SHP77 treated with DMSO at 0.1 percent for 48 hours (cell line): ENCODE data around the gene RET.

Experiments used
- DNase-seq: peaks from one replicate; lab custom pipeline; 2025; lab: John Stamatoyannopoulos, UW

RET gene

GRCh38 chr10:43076876-43077420 is at the start of gene RET:
RET (plus strand) TSS chr10:43077069; CDS start chr10:43077259, 190 bp downstream.
- DNase-seq: no peak

DNA sequence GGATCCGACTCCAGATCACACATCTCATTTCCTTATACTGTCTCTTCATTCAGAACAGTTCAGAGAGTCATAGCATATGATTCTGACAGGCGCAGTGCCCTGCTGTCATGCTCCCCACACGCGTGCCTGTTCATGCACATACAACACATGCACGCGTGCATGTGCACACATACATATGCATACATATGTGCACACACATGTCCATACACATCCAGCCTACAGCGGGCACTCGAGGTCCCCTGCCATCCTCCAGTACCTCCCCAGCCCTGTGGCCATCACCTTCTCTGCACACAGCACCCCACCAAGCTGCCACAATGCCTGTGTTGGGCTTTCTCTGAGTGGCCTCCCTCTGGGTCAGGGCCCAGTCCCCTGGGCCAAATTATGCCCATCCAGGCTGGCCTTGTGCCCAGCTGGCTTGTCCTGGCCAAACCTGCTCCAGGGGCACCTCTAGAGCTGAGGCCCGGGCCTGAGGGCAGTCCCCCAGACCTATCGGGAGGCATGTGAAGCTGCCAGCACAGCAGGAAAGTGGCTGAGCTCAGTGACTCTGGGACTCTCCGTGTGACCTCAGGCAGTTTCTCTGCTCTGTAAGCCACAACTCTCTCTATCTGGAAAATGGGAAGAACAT is 49.4 kb upstream of the RET start:
- DNase-seq: no peak

- no peak for DNase-seq
Observed at GRCh38 chr10:43028143-43028542, 48.7 kb upstream of the RET start.

GRCh38 chr10:43029043-43029442 is 47.8 kb upstream of the RET start:
- DNase-seq: no peak

DNA sequence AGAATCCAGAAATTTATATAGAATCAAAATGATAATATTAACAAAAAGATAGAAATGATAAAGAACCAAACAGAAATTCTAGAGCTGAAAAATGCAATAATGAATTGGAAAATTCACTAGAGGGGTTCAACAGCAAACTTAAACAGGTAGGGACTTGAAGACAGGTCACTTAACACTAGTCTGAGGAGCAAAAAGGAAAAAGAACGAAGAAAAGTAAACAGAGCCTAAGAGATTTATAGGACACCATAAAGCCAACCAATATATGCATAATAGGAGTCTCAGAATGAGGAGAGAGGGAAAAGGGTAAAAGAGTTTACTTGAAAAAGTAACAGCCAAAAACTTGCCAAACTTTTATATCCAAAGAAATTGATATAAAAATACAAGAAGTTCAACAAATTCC is 44.3 kb upstream of the RET start:
- DNase-seq: no peak

DNA sequence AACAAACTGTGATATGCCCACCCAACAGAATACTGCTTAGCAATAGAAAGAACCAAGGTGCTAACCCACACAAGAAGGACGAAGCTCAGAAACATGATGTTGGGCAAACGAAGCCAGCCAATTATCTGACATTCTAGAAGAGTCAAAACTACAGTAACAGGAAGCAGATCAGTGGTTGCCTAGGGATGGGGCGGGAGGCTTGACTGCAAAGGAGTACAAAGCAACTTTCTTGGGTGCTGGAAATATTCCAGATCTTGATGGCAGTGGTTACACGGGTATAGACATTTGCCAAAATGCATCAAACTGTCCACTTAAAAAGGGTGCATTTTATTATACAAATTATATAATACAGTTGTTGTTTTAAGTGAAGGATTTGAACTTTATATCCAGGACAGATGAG is 41.1 kb upstream of the RET start:
- DNase-seq: no peak

- no peak for DNase-seq
Observed at GRCh38 chr10:43036481-43037428, 40.1 kb upstream of the RET start.

DNA sequence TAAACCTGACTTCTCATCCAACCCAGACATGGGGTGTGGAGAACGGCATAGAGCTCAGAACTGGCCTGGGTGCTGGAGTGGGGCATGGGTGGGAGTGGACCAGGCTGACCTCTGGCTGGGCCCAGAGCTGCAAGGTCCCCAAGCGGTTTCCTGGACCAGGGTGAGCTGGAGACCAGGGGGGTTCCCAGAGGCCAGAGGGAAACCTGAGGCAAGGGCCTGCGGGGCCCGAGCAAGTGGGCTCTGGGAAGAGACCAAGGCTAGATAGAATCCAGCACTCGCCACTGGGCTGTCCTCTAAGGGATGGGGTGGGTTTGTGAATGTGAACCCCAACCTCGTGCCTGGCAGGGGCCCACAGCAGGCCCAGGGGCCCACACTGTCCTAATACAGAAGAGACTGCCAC is 39.4 kb upstream of the RET start:
- no peak for DNase-seq

DNA sequence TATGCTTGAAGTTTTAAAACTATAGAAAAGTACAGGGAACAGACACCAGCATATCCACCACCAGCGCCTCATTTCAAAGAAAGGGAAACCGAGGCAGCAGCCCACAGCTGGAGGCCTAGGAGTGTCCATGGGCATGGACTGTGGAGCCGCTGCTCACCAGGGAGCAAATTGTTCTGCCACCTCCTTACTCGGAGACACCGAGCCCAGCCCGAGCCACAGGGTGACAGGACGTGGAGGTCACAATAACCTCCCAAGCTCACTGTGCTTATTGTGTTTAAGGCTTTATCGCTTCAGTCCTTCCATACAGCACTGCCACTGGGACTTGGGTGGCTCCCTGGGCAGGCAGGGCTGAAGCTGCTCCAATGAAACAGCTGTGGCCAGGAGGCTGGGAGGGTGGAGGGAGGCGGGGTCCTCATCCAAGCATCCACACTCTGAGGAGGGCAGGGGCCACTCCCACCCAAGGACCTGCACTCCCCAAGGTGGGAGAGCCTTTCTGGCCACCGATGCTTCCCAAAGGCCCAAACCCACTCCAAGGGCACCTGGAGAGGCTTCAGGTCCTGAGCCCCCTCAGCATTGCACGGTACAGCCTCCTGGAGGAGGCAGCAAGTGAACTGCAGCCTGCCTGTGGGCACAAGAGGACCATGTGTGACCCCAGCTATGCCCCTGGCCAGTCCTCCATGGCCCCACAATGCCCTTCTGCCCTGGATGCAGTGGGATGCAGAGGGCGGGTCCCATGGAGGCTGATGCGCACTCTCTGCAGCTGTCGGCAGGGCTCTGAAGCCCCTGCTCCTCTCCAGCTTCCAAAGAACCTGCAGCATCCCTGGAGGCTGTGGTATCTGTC is 38.7 kb upstream of the RET start:
- no peak for DNase-seq

- DNase-seq: no peak
Observed at GRCh38 chr10:43038783-43039623, 37.9 kb upstream of the RET start.

- no peak for DNase-seq
Observed at GRCh38 chr10:43039624-43040481, 37.0 kb upstream of the RET start.

DNA sequence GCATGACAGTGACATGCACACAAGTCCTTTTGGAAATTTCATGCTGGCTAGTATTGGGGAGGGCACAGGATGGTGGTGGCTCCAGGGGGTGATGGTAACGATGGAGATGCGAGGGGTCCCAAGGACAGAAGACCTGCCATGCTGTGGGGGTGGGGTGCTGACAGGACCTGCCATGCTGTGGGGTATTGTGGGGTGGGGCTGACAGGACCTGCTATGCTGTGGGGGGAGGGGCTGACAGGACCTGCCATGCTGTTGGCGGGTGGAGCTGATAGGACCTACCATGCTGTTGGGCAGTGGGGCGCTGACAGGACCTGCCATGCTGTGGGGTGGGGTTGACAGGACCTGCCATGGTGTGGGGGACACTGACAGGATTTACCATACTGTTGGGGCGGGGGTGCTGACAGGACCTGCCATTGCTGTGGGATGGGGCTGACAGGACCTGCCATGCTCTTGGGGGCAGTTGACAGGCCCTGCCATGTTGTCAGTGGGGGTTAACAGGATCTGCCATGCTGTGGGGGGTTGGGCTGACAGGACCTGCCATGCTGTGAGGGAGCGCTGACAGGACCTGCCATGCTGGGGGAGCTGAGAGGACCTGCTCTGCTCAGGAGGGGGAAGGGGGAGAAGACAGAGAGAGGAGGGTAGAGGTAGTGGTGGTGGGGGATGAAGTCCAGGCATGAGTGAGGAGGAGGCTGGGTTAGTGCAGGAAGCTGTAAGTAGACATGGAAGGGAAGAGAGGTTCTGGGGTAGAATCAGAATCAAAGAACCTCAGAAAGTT is 36.2 kb upstream of the RET start:
- DNase-seq: no peak

GRCh38 chr10:43041422-43042342 is 35.2 kb upstream of the RET start:
- DNase-seq: no peak

GRCh38 chr10:43042503-43043341 is 34.1 kb upstream of the RET start:
- DNase-seq: no peak

GRCh38 chr10:43043342-43043772 is 33.5 kb upstream of the RET start:
- DNase-seq: no peak

GRCh38 chr10:43043773-43044447 is 33.0 kb upstream of the RET start:
- peak; percentile 34 for DNase-seq

GRCh38 chr10:43044448-43044921 is 32.4 kb upstream of the RET start:
- no peak for DNase-seq
